GM10266 (cell line): ENCODE measurements around the gene OR6V1.

Experiments used
- DNase-seq: peaks from one replicate; pipeline ENCODE4 v3.0.0; 2012; ENCODE audit errors: extremely low spot score
- CTCF ChIP-seq: IDR thresholded peaks from 2 replicates; pipeline ENCODE4 v1.5.1; 2012; ENCODE audit warnings: mild to moderate bottlenecking, low read depth; ENCODE audit not compliant: control insufficient read depth, insufficient read depth; ENCODE audit errors: missing control alignments

Gene OR6V1, protein sequence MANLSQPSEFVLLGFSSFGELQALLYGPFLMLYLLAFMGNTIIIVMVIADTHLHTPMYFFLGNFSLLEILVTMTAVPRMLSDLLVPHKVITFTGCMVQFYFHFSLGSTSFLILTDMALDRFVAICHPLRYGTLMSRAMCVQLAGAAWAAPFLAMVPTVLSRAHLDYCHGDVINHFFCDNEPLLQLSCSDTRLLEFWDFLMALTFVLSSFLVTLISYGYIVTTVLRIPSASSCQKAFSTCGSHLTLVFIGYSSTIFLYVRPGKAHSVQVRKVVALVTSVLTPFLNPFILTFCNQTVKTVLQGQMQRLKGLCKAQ

DNA sequence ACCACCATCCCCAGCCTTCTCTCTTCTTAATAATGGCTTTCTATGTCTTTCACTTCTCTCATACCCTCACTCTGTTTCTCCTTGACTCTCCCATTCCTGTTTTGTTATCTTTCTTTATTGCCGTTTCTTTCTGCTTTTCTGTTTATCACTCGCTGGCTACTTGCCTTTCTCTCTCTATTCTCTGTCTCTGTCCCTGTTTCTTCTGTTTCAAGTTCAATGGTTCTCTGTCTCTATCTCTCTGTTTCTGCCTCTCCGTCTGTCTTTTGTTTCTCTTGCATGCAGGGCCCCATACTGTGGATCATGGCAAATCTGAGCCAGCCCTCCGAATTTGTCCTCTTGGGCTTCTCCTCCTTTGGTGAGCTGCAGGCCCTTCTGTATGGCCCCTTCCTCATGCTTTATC is at the start of gene OR6V1:
Gene OR6V1 (plus strand): TSS at position 301 of the 400 bp plus-strand sequence. CDS start 0 bp downstream, at position 301.
- no peak for DNase-seq
- no peak for TF ChIP-seq CTCF

DNA sequence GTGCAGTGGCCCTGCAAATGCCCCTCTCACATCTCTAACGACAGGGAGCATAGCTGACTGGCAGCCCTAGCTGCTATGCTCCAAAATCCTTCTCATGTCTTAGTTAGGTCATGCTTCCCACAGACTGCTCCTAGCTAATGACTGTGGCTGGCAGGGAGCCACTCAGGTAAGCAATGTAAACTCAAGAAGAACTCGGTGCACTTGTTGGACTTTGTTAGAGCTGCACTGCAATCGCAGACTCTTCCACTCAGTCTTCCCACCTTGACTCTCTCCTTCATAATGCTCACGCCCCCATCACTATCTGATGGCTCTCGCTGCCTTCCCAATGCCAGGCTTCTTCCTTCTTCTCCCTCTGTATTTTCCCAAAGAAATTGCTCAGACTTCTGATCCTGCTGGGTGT is 49.2 kb upstream of the OR6V1 start:
- no peak for DNase-seq
- TF ChIP-seq CTCF = no peak

- TF ChIP-seq CTCF = peak; percentile 57
- DNase-seq = peak; percentile 50
Observed at GRCh38 chr7:143003393-143004051, 48.6 kb upstream of the OR6V1 start.

GRCh38 chr7:143005632-143006260 is 46.4 kb upstream of the OR6V1 start:
- DNase-seq = no peak
- TF ChIP-seq CTCF = no peak

DNA sequence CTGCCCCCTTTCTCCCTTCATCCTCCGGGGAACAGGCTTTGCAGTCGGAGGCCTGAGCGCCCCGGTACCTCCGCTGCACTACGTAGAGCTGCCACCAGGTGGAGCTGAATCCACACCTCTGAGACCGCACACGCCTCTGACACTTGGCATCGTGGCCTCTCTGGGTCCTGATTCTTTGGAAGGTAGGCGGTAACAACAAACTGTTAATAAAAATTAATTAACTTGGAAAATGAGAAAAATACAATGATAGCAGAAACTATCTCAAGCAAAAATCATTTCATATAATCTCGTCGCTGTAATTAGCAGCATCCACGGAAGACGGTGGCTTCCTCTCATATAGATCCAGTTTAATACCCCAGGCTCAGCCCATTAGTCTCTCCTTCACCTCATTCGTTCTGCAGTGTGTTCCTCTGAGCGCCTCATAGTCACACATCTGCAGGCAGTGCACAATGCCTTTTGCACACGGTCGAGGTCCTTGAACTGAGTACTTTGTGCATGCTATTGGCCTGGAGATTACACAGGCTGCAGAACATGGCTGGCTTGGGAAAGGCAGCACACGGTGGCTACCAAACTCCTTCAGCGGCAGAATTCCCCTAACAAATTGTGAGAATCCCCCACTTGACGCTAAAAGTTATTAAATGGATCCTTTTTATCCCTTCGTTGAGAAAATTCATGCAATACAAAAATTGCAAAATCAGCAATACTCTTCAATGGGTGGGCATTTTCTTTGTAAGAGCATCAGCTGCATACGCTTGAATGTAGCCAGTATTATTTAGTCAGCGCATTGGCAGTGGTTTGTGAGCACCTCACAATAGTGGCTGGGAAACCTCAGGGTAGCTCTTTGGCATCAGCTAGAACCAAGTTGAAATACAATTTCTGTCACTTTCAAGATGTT is 43.9 kb upstream of the OR6V1 start:
- peak; percentile 35 for DNase-seq
- peak; percentile 82 for TF ChIP-seq CTCF

GRCh38 chr7:143012001-143012400 is 40.1 kb upstream of the OR6V1 start:
- DNase-seq = no peak

More at GRCh38 chr7:143012001-143012400, 40.1 kb upstream of the OR6V1 start:
- no peak for TF ChIP-seq CTCF
